ENCODE results near the gene PSMG4. TPM values are rescaled to one million over a fixed set of nuclear protein-coding genes. Genes with fewer than 3 reads are reported as not detected.

Gene PSMG4
- total RNA-seq, 1 experiment from 2014 or later = 29.3 TPM

GRCh38 chr6:3310051-3310448, 51.3 kb downstream of the PSMG4 start:
- Histone ChIP-seq H4K91ac (ENCODE audit: insufficient read length, low read depth, low read length) (no peak overlapping the region), H3K27ac (ENCODE audit: insufficient read length, low read depth, low read length) (no peak overlapping the region), H4K8ac (replicated peaks; ENCODE audit: insufficient read length, low read depth, low read length) (no peak overlapping the region), H2AFZ (ENCODE audit: low read length) (no peak overlapping the region), H3K18ac (ENCODE audit: insufficient read length, low read depth, low read length) (no peak overlapping the region), H3K56ac (ENCODE audit: insufficient read length, low read depth, low read length) (no peak overlapping the region), H3K14ac (ENCODE audit: insufficient read depth, low read length) (no peak overlapping the region), H2BK20ac (ENCODE audit: low read depth, low read length, poor library complexity, severe bottlenecking) (no peak overlapping the region), H3K4me1 (ENCODE audit: insufficient read depth, low read length) (no peaks in the 10 kb centered on the region), H3K9ac (ENCODE audit: extremely low read depth, insufficient read length, low read length) (no peak overlapping the region), H4K20me1 (ENCODE audit: control insufficient read depth, insufficient read depth, insufficient read length) (no peaks in the 10 kb centered on the region), H3K79me2 (ENCODE audit: insufficient read depth, low read length) (no peaks in the 10 kb centered on the region), H3T11ph (ENCODE audit: low read length) (no peak overlapping the region), H3K4me2 (ENCODE audit: insufficient read depth, insufficient read length, low read length) (no peak overlapping the region), H3K27me3 (ENCODE audit: insufficient read depth, low read length) (no peaks in the 10 kb centered on the region), H3K79me1 (ENCODE audit: insufficient read depth, low read depth, low read length, poor library complexity, severe bottlenecking) (no peaks in the 10 kb centered on the region), H4K5ac (ENCODE audit: insufficient read length, low read depth, low read length) (no peak overlapping the region), H3K4ac (ENCODE audit: low read depth, low read length) (no peak overlapping the region), H2BK15ac (ENCODE audit: low read depth, low read length) (no peak overlapping the region), H2BK120ac (ENCODE audit: low read depth, low read length, poor library complexity, severe bottlenecking) (no peak overlapping the region), H2BK12ac (ENCODE audit: insufficient read length, low read depth, low read length) (no peak overlapping the region), H3K23me2 (ENCODE audit: insufficient read length, low read depth, low read length, poor library complexity, severe bottlenecking) (no peaks in the 10 kb centered on the region), H3K9me3 (ENCODE audit: control insufficient read depth, low read depth, low read length) (no peaks in the 10 kb centered on the region), H3K23ac (ENCODE audit: insufficient read length, low read depth, low read length) (no peak overlapping the region), H2AK5ac (ENCODE audit: insufficient read length, low read length) (no peak overlapping the region), H2BK5ac (ENCODE audit: insufficient read length, low read length) (no peak overlapping the region)
- H3K4me3 Mint-ChIP-seq = no peak overlapping the region
- peaks cover 0 to 2% of the 10 kb centered on the region in 2 experiments; a peak in 1 of 5 replicates for H3K9me3 Mint-ChIP-seq
- no peak for DNase-seq
- no CpG with 5 or more reads among the region's 6 CpGs for WGBS (ENCODE audit: extremely low coverage, insufficient read length, low lambda C conversion rate)
- peaks cover 7 to 28% (median 14%) of the 10 kb centered on the region in 3 experiments; a peak in 6 of 7 replicates for H3K36me3 Mint-ChIP-seq (ENCODE audit: insufficient read depth in 1 of 3, low read depth in 3 of 3)
- peaks cover 1% of the 10 kb centered on the region; the same call in 1 of the 2 replicates for H3K27me3 Mint-ChIP-seq (ENCODE audit: low read depth)
- H3K27ac Mint-ChIP-seq = no peak overlapping the region
- peaks cover 6 to 17% of the 10 kb centered on the region in 2 experiments; a peak in 3 of 4 replicates for H3K4me1 Mint-ChIP-seq
- TF ChIP-seq CTCF (conservative IDR thresholded peaks at IDR 0.05) = no peak
